K562 (cell line): ENCODE measurements around the gene ERAL1. TPM values are rescaled to one million over a fixed set of nuclear protein-coding genes. Genes with fewer than 3 reads are reported as not detected.

ENCODE experiments used
- BRF1 ChIP-seq: IDR thresholded peaks from 3 replicates; pipeline ENCODE4 v1.6.1; 2011; ENCODE audit warnings: borderline replicate concordance, mild to moderate bottlenecking; ENCODE audit not compliant: insufficient read length; ENCODE audit errors: extremely low read depth
- E2F1 ChIP-seq: sonication (generic); formaldehyde crosslinking; IDR thresholded peaks from 2 replicates; pipeline ENCODE4 v1.8.1; 2023; ENCODE audit warnings: mild to moderate bottlenecking, missing genetic modification reagents, moderate library complexity
- GMEB1 ChIP-seq: fragments of 250-450 bp; sonication (Bioruptor Pico); IDR thresholded peaks from 2 replicates; pipeline ENCODE4 v1.4.0; 2020; ENCODE audit warnings: mild to moderate bottlenecking
- NR2C2 ChIP-seq, 2 experiments: fragments of 200-800 bp in 1 of 2; sonication (Bioruptor generic) in 1 of 2; sonication (generic) in 1 of 2; formaldehyde crosslinking in 1 of 2; IDR thresholded peaks; 2 replicates each; pipeline versions ENCODE4 v1.6.1 to v1.8.0; 2016 to 2022; ENCODE audit warnings: mild to moderate bottlenecking in 1 of 2, missing compliant biosample characterization in 1 of 2, missing genetic modification characterization in 1 of 2, missing genetic modification reagents in 1 of 2
- POLR2AphosphoS2 ChIP-seq: IDR thresholded peaks from 2 replicates; pipeline ENCODE4 v1.6.1; 2012; ENCODE audit warnings: low read length, improper control_type of control experiment
- SMARCE1 ChIP-seq: fragments of 450-650 bp; IDR thresholded peaks from 2 replicates; pipeline ENCODE4 v1.7.1; 2016; ENCODE audit warnings: mild to moderate bottlenecking
- SNRNP70 ChIP-seq: fragments of 200-400 bp; formaldehyde crosslinking; optimal IDR thresholded peaks from 2 replicates; pipeline ENCODE3; 2017; ENCODE audit warnings: low read depth, low read length
- XRCC4 ChIP-seq: IDR thresholded peaks from one replicate; pipeline ENCODE4 v1.6.1; 2011; ENCODE audit not compliant: insufficient read depth, insufficient read length; ENCODE audit errors: extremely low read depth
- ZNF212 ChIP-seq: fragments of 450-650 bp; formaldehyde crosslinking; IDR thresholded peaks from 2 replicates; pipeline ENCODE4 v1.4.0; 2020; ENCODE audit warnings: mild to moderate bottlenecking
- ZNF507 ChIP-seq: conservative IDR thresholded peaks from 2 replicates; pipeline ENCODE4 v1.6.1; 2017; ENCODE audit warnings: missing genetic modification characterization, missing compliant biosample characterization
- ZNF695 ChIP-seq: fragments of 450-650 bp; formaldehyde crosslinking; IDR thresholded peaks from 2 replicates; pipeline ENCODE4 v1.4.0; 2020; ENCODE audit warnings: mild to moderate bottlenecking, moderate library complexity
- ZNF830 ChIP-seq: fragments of 250-450 bp; sonication (Bioruptor Pico); IDR thresholded peaks from 2 replicates; pipeline ENCODE4 v1.5.0; 2021; ENCODE audit warnings: mild to moderate bottlenecking
- polyA plus RNA-seq, 8 experiments: library from polyadenylated mRNA; depleted of rRNA in 4 of 8; stranded (reverse) in 5 of 8; unstranded in 3 of 8; fragments of >200 nt; fragmentation: Nextera tagmentation in 2 of 8; fragmentation: Illumina TruSeq in 1 of 8; extraction: Ambion mirVana in 2 of 8; extraction: Trizol in 1 of 8; gene quantifications; 2 replicates each; pipeline versions ENCODE4 v1.2.1 to v1.2.3, GENCODE V29; 2011 to 2014; ENCODE audit warnings: inconsistent platforms in 1 of 8, missing spikeins in 1 of 8
- total RNA-seq, 7 experiments: library from RNA; depleted of rRNA in 6 of 7; stranded (reverse); fragments of >200 nt in 6 of 7; fragmentation: Illumina TruSeq in 2 of 7; extraction: Trizol in 2 of 7; gene quantifications; 2 replicates each; pipeline versions ENCODE4 v1.2.1 to v1.2.3, GENCODE V29; 2011 to 2021; ENCODE audit warnings: low replicate concordance in 1 of 7
- TF ChIP-seq, protein P1 (sequence below), 2 experiments: fragments of 450-650 bp; IDR thresholded peaks; 2 replicates each; pipeline ENCODE4 v1.6.1; 2016; ENCODE audit warnings: mild to moderate bottlenecking in 2 of 2, borderline replicate concordance in 1 of 2, low read depth in 1 of 2, moderate library complexity in 1 of 2
- TF ChIP-seq, protein P2 (sequence below): fragments of 250-450 bp; sonication (Bioruptor Pico); IDR thresholded peaks from 2 replicates; pipeline ENCODE4 v1.5.0; 2021; ENCODE audit warnings: mild to moderate bottlenecking, borderline replicate concordance

The ERAL1 gene
- total and polyA plus RNA-seq, 9 of the 15 experiments (the other 6 are each of a cell fraction or from before 2014, with no cell fraction given): 37.5 to 351 (median 106) TPM

- TF ChIP-seq, protein P1, sequence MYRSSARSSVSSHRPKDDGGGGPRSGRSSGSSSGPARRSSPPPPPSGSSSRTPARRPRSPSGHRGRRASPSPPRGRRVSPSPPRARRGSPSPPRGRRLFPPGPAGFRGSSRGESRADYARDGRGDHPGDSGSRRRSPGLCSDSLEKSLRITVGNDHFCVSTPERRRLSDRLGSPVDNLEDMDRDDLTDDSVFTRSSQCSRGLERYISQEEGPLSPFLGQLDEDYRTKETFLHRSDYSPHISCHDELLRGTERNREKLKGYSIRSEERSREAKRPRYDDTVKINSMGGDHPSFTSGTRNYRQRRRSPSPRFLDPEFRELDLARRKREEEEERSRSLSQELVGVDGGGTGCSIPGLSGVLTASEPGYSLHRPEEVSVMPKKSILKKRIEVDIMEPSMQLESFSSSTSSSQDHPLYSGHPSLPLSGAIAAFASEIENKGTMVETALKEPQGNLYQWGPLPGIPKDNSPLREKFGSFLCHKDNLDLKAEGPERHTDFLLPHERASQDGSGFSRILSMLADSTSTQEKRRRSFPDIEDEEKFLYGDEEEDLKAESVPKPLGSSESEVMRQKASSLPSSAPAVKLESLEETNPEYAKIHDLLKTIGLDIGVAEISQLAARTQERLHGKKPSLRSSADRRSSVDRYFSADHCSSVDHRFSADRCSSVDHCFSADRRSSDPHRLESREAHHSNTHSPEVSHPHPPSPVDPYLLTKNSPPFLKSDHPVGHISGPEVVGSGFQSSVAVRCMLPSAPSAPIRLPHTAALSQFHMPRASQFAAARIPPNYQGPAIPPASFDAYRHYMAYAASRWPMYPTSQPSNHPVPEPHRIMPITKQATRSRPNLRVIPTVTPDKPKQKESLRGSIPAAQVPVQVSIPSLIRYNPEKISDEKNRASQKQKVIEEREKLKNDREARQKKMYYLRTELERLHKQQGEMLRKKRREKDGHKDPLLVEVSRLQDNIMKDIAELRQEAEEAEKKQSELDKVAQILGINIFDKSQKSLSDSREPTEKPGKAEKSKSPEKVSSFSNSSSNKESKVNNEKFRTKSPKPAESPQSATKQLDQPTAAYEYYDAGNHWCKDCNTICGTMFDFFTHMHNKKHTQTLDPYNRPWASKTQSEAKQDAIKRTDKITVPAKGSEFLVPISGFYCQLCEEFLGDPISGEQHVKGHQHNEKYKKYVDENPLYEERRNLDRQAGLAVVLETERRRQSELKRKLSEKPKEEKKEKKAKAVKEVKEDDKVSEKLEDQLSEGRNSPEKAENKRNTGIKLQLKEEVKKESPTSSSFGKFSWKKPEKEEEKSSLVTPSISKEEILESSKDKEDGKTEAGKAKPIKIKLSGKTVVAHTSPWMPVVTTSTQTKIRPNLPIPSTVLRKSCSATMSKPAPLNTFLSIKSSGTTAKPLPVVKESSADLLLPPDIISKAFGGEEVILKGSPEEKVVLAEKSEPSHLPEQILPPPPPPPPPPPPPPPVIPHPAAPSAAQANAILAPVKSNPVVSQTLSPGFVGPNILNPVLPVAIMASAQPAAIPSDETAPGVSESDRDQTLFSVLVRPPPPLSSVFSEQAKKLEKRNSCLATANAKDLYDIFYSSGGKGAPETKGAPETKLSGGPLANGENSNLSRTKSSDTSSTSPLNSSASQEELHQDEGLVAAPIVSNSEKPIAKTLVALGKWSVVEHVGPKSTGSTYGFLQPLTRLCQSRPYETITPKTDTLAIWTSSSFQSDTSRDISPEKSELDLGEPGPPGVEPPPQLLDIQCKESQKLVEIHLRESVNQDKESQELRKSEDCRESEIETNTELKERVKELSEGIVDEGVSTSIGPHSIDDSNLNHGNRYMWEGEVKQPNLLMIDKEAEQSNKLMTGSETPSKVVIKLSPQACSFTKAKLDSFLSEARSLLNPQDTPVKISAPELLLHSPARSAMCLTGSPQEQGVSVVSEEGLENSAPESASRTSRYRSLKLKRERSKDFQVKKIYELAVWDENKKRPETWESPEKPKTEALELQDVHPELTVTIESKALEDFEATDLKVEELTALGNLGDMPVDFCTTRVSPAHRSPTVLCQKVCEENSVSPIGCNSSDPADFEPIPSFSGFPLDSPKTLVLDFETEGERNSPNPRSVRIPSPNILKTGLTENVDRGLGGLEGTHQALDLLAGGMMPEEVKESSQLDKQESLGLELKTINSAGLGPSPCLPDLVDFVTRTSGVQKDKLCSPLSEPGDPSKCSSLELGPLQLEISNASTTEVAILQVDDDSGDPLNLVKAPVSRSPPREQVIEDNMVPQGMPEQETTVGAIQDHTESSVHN (IDR thresholded peaks at IDR 0.05; ENCODE audit: borderline replicate concordance in 1 of 2, low read depth in 1 of 2): no peak
- TF ChIP-seq, protein P2, sequence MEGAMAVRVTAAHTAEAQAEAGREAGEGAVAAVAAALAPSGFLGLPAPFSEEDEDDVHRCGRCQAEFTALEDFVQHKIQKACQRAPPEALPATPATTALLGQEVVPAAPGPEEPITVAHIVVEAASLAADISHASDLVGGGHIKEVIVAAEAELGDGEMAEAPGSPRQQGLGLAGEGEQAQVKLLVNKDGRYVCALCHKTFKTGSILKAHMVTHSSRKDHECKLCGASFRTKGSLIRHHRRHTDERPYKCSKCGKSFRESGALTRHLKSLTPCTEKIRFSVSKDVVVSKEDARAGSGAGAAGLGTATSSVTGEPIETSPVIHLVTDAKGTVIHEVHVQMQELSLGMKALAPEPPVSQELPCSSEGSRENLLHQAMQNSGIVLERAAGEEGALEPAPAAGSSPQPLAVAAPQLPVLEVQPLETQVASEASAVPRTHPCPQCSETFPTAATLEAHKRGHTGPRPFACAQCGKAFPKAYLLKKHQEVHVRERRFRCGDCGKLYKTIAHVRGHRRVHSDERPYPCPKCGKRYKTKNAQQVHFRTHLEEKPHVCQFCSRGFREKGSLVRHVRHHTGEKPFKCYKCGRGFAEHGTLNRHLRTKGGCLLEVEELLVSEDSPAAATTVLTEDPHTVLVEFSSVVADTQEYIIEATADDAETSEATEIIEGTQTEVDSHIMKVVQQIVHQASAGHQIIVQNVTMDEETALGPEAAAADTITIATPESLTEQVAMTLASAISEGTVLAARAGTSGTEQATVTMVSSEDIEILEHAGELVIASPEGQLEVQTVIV (CRISPR knock-in tag): no peak
- TF ChIP-seq SMARCE1 (peak; percentile 44; the same call in 1 of the 2 replicates), ZNF830 (CRISPR knock-in tag) (no peak), NR2C2 (CRISPR knock-in tag; IDR thresholded peaks at IDR 0.05) (no peak), NR2C2 (tag; IDR thresholded peaks at IDR 0.05) (no peak), E2F1 (CRISPR knock-in tag) (no peak), BRF1 (no peak), ZNF212 (CRISPR knock-in tag) (no peak), ZNF695 (CRISPR knock-in tag) (no peak), ZNF507 (tag) (no peak), XRCC4 (no peak), GMEB1 (CRISPR knock-in tag) (no peak), SNRNP70 (no peak), POLR2AphosphoS2 (no peak)
Observed at GRCh38 chr17:28811651-28812090, 43.1 kb upstream of the ERAL1 start (continued).
